ENCODE data around the gene TJAP1.
"Not testable (repeated sequence)": the region's sequence is repeated elsewhere in the genome, so short reads cannot be mapped to it uniquely, and the experiment has no call there.

The TJAP1 gene

GRCh38 chr6:43453831-43454230 lies 23.5 kb upstream of the TJAP1 start:
- DNase-seq = no peak

GRCh38 chr6:43454290-43454695 lies 23.1 kb upstream of the TJAP1 start:
- no peak for DNase-seq

GRCh38 chr6:43454696-43455530 lies 22.5 kb upstream of the TJAP1 start:
- DNase-seq = no peak

GRCh38 chr6:43455531-43456428 lies 21.6 kb upstream of the TJAP1 start, which contains the start of gene DLK2:
TSS of gene DLK2 (minus strand) at chr6:43455548. CDS start at chr6:43454825, 723 bp downstream.
- no peak for DNase-seq

GRCh38 chr6:43457643-43458042 lies 19.7 kb upstream of the TJAP1 start:
- DNase-seq = no peak

GRCh38 chr6:43458154-43458553 lies 19.2 kb upstream of the TJAP1 start:
- not testable (repeated sequence) for DNase-seq

- no peak for DNase-seq
These were observed 17.8 kb upstream of the TJAP1 start for GRCh38 chr6:43459535-43459934.

- no peak for DNase-seq
These were observed 17.3 kb upstream of the TJAP1 start for GRCh38 chr6:43460032-43460431.

GRCh38 chr6:43461936-43462335 lies 15.4 kb upstream of the TJAP1 start:
- no peak for DNase-seq

- no peak for DNase-seq
These were observed 13.0 kb upstream of the TJAP1 start for GRCh38 chr6:43464337-43464736.

GRCh38 chr6:43465948-43466347 lies 11.4 kb upstream of the TJAP1 start:
- DNase-seq = no peak

- not testable (repeated sequence) for DNase-seq
These were observed 10.1 kb upstream of the TJAP1 start for GRCh38 chr6:43467265-43467664.

- DNase-seq = no peak
These were observed 9.6 kb upstream of the TJAP1 start for GRCh38 chr6:43467752-43468151.

GRCh38 chr6:43468240-43468639 lies 9.1 kb upstream of the TJAP1 start:
- DNase-seq = no peak

GRCh38 chr6:43468748-43469681 lies 8.4 kb upstream of the TJAP1 start:
- DNase-seq = no peak

GRCh38 chr6:43469947-43470346 lies 7.4 kb upstream of the TJAP1 start:
- no peak for DNase-seq

- no peak for DNase-seq
These were observed 6.0 kb upstream of the TJAP1 start for GRCh38 chr6:43471399-43471798.

- DNase-seq = no peak
These were observed 4.9 kb upstream of the TJAP1 start for GRCh38 chr6:43472515-43472914.

- DNase-seq = no peak
These were observed 1.9 kb upstream of the TJAP1 start for GRCh38 chr6:43475516-43475915.

GRCh38 chr6:43476746-43477145 lies 624 bp upstream of the TJAP1 start:
- DNase-seq = no peak

- no peak for DNase-seq
These were observed 620 bp downstream of the TJAP1 start for GRCh38 chr6:43478008-43478372.

- no peak for DNase-seq
These were observed 3.7 kb downstream of the TJAP1 start for GRCh38 chr6:43481075-43481474.

All from NCI-H1417 treated with DMSO at 0.1 percent for 48 hours (cell line).